AML-193 (cell line): Measurements from ENCODE around the gene XRN2.

Experiments
- DNase-seq, 2 experiments: peaks; one replicate each; lab custom pipeline; 2025; lab: John Stamatoyannopoulos, UW

Gene XRN2

GRCh38 chr20:21303061-21303871, at the start of gene XRN2:
Gene XRN2, plus strand, starts transcription at chr20:21303331. Its CDS starts 68 bp downstream, at chr20:21303399.
- DNase-seq = peak; percentile 83 to 91

- no peak for DNase-seq
Measured at GRCh38 chr20:21257192-21257591, 45.9 kb upstream of the XRN2 start.

DNA sequence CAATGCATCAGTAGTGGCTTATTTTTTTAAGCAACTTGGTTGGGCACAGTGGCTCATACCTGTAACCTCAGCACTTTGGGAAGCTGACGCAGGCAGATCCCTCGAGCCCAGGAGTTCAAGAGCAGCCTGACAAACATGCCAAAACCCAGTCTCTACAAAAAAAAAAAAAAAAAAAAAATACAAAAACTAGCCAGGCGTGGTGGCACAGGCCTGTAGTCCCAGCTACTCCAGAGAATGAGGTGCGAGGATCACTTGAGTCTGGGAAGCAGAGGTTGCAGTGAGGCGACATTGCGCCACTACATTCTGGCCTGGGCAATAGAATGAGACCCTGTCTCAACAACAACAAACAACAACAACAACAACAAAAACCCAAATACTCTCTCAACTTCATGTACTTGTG, 44.7 kb upstream of the XRN2 start:
- DNase-seq = no peak

DNA sequence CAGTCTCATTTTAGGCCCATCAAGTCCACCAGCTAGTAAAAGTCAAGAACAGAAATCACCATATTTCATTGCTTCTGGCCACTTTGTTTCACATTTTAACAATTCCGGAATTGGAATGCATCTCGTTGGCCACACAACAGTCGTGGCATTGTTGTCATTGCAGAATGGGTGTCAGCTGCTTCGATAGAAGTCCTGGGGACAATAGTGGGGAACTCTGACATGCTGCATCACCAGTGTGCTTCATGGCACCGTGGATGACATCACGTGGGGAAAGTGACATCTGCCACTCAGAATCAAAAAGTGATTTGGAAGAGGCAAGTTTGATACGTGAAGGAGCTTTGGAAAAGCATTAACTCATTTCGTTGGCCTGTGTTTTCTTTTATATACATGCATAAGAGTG, 43.8 kb upstream of the XRN2 start:
- no peak for DNase-seq

- peak in 1 of 2 experiments; percentile 9 for DNase-seq
Measured at GRCh38 chr20:21262812-21263211, 40.3 kb upstream of the XRN2 start.

GRCh38 chr20:21265261-21266190, 37.6 kb upstream of the XRN2 start:
- DNase-seq = no peak

DNA sequence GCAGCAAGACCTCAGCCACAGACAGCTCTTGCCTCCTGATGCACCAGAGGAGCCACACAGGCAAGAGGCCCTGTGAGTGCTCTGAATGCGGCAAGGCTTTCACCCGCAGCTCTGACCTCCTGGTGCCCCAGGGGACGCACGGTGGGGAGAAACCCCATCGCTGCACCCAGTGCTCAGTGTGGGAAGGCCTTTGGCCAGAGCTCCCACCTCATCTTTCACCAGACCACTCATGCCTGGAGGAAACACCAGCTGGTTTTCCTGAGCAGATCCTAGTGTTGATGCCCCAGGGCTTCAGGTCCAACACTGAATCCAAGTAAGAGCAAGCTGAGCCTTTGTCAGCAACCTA, 37.0 kb upstream of the XRN2 start:
- no peak for DNase-seq

DNA sequence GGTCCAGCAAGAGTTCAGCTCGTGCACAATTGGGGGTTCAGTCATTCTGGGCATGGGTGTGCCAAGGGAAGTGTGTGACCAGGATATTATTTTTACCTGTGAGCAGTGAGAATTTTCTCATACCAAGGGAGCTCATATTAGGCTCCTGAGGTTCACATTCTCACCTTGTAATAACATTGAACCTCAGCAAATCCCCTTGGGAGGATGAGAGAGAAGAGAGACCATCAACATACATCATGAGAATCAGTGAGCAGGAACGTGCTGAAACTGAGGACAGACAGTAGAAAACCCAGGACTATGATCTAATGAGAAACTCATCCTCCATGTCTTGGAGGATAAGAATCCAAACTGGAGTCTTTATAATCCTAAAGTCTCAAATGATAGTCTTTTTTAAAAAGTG, 33.4 kb upstream of the XRN2 start:
- DNase-seq = no peak

DNA sequence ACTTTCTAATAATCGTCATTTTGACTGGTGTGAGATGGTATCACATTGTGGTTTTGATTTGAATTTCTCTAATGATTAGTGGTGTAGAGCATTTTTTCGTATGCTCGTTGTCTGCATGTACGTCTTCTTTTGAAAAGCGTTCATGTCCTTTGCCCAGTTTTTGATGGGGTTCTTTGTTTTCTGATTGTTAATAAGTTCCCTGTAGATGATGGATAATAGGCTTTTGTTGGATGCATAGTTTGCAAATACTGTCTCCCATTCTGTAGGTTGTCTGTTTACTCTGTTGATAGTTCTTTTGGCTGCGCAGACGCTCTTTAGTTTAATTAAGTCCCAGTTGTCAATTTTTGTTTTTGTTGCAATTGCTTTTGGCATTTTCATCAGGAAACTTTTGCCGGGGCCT, 32.3 kb upstream of the XRN2 start:
- DNase-seq = no peak

DNA sequence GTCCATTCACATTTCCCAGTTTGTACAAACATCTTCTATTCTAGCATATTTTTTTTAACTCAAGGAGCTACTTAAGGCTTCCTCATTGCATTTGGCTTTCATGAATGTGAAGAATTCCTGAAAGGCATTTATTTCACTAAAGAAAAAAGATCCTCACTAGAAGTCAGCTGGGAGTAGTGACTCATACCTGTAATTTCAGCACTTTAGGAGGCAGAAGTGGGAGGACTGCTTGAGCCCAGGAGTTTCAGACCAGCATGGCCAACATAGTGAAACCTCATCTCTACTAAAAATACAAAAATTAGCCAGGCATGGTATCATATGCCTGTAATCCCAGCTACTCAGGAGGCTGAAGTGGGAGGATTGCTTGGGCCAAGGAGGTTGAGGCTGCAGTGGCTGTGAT, 30.9 kb upstream of the XRN2 start:
- no peak for DNase-seq

GRCh38 chr20:21272679-21273078, 30.5 kb upstream of the XRN2 start:
- DNase-seq = no peak

DNA sequence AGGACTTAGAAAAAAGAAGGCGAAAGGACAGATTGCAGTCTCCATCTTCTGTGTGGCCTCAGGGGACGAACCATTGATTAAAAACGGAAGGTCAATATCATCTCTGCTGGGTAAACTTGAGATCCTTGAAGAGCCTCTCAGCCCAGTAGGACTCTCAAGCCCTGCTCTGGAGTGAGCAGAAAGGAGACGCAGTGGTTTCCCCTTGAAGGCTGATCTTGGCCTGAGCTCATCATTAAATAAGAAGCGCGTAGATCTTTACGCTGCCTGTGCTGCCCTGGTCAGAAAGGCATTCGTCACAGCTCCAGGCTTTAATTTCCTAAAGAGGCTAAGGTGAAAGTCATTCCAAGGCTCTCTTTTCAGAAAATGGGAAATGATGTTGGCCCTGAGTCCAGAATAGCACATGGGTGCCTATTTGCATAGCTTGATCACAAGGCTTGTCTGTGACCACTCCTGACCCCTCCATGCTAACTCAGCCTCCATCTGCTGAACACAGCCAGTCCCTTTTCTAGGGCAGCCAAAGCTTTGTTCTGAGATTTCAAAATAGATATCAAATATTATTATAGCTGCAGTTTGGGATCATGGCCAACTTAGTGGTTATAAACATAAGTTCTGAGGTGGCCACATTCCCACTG, 29.3 kb upstream of the XRN2 start:
- DNase-seq = no peak

GRCh38 chr20:21278829-21279228, 24.3 kb upstream of the XRN2 start:
- DNase-seq = no peak

DNA sequence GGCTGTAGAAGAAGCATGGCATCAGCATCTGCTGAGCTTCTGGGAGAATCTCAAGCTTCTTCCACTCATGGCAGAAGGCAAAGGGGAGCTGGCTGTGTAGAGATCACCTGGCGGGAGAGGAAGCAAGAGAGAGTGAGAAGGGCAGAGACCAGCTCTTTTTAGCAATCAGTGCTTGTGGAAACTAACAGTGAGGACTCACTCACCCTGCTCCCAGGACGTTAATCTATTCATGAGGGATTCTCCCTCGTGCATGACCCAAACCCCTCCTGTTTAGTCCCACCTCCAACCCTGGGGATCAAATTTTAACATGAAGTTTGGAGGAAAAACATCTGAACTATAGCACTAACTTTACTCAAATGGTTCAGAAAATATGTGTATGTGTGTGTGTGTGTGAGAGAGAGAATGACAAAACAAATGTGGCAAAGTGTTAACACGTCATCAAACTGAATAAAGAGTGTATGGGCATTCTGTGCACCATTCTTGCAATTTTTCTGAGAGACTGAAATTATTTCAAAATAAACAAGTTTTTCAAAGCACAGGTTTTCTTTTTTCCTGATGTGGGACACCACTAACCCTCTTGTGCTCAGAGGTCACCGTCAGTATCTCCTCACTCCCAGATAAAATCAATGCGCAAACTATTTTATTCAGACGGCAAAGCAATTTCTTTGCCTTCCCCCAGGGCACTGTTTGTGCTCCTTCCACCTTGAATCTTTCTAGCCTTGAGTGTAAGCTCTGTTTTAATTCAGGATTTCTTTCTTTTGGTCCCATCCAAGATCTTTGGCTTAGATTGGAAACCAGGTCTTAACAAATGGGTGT, 23.2 kb upstream of the XRN2 start:
- no peak for DNase-seq

- DNase-seq = no peak
Measured at GRCh38 chr20:21280522-21281016, 22.6 kb upstream of the XRN2 start.

DNA sequence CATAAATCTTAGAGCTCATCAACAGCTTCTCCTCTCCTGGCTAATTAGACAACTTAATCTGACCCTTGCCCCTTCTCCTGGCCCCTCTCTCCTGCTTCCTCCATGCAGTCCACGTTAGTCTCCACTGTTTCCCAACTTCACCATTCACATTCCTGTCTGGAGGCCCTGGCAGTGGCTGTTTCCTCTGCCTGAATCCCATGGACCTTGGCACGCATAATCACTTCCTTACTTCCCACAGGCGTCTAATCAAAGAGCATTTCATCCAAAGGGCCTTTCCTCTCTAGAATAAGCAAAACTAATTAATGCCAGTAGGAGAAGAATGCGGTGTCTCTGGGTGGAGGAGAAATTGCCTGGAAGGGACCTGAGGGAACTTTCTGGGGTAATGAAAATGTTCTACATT, 16.4 kb upstream of the XRN2 start:
- DNase-seq = no peak

GRCh38 chr20:21288587-21289370, 14.4 kb upstream of the XRN2 start:
- no peak for DNase-seq

DNA sequence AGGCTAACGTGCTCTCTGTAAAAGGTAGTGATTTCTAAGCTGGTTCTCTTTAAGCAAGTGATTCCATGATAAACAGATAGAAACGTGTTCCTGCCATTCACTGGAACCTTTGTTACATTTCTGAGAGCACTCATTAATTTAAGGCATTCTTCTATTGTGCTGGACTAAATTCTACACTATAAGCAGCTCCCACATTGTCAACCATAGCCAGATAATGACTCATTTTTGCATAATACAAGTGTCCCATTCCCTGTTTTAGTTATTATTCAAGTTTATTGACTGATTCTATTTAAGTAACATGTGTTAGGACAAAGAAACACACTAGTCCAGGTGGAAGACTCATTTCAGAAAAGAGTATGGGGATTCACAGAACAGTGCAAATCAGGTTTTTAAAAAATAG, 13.5 kb upstream of the XRN2 start:
- no peak for DNase-seq

DNA sequence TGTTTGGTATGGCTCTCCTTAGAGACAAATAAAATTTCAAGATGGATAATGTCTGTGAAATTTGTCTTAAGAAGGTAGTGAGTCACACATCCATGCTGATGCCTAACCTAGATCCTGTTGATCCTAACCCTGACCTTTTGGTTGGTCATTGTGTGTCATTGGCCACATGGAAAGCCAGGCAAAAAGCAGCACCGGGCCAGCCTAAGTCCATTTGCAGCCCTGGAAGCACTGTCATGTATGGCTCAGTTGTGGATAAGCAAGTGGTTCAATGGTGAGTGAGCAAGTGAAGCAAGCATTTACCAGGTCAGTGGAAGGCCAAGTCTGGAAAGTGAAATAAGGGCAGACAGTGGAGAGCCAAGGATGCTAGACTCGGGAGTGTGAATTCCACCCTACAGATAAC, 12.1 kb upstream of the XRN2 start:
- DNase-seq = no peak

GRCh38 chr20:21294755-21295154, 8.4 kb upstream of the XRN2 start:
- no peak for DNase-seq
